NCI-H128 (cell line): ENCODE results near the gene SARDH.
"Not testable (repeated sequence)": the region's sequence is repeated elsewhere in the genome, so short reads cannot be mapped to it uniquely, and the experiment has no call there.

Source experiments
- DNase-seq: peaks from one replicate; lab custom pipeline; 2025; ENCODE audit not compliant: unreplicated experiment; lab: John Stamatoyannopoulos, UW

The SARDH gene

DNA sequence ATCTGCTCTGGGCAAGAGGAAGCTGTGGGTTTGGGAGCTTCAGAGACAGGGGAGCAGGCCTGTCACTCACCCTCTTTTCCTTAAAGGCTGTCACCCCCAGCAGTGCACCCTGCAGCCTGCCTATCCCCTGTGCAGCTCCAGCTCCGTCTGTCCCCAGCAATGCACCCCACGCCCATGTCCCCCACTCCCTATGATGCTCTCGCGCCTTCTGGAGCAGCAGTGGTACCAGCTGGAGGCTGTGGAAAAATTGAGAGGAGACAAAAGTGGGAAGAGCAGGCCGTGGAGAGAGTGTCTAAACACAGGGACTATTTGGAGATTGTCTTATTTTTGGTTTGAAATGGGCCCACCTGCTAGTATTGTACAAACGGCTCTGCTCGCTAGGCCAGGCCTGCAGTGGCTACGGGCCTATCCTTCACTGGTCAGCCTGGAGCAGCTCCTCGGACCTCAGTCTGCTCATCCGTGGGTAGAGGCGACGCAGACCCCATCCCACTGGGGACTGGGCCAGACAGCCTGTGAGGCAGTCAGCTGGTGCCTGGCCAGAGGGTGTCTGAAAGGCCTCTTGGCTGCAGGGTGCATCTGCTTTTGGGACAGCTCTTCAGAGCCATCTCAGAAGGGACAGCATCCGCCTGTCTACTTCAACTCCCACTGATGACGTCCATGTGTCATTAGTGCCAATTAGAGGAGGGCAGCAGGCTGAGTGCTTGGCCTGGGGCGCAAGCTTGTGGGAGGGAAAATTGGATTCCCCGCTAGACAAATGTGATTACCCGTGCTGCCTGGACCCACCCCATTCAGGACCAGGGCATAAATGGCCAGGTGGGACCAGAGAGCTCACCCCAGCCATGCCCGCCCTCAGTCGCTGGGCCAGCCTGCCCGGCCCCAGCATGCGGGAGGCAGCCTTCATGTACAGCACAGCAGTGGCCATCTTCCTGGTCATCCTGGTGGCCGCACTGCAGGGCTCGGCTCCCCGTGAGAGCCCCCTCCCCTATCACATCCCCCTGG lies 102.3 kb downstream of the SARDH start, which contains the start of gene DBH:
Gene DBH, plus strand, starts transcription at position 831 of the 999 bp plus-strand sequence. Its CDS starts 9 bp downstream, at position 840.
- no peak for DNase-seq

GRCh38 chr9:133635098-133635497 lies 103.1 kb downstream of the SARDH start:
- DNase-seq: no peak

GRCh38 chr9:133634081-133634691 lies 104.0 kb downstream of the SARDH start:
- DNase-seq: peak; percentile 26

DNA sequence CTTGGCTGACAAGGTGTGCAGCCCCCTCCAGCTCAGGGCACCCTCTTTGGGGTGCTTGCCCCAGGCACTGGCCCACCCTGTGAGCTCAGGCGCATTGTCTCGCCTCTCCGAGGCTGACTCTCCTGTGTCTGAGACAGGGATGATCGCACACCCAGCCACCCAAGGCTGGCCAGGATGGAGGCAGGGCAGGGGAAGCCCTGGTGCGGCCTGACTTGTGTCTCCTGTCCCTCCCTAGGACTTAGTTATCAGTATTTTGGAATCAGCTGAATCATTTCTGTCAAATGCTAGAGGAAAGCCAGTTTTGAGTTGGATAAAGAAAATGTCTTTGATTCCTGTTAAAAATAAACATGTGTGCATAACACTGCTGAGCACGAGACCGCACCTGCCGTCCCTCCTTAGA lies 104.5 kb downstream of the SARDH start:
- DNase-seq: no peak

- DNase-seq: peak; percentile 44
These were observed 105.1 kb downstream of the SARDH start for GRCh38 chr9:133632806-133633680.

DNA sequence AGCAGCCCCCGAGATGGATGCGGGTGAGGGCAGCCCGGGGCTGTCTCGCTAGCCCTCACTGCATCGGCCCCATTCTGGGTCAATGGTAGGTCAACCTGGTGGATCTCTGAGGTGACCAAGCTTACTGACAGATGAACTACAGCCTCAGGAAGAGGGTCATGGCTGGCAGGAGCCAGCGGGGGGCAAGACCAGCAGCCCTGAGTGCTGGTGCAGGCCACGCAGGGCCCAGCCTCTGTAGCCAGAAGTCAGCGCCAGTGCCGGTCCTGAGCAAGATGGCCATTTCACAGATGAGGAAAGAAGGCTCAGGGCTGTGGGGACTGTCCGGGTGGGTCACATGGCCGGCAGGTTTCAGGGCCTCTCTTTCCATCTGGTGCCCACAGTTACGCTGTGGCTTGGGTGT lies 107.0 kb downstream of the SARDH start:
- no peak for DNase-seq

DNA sequence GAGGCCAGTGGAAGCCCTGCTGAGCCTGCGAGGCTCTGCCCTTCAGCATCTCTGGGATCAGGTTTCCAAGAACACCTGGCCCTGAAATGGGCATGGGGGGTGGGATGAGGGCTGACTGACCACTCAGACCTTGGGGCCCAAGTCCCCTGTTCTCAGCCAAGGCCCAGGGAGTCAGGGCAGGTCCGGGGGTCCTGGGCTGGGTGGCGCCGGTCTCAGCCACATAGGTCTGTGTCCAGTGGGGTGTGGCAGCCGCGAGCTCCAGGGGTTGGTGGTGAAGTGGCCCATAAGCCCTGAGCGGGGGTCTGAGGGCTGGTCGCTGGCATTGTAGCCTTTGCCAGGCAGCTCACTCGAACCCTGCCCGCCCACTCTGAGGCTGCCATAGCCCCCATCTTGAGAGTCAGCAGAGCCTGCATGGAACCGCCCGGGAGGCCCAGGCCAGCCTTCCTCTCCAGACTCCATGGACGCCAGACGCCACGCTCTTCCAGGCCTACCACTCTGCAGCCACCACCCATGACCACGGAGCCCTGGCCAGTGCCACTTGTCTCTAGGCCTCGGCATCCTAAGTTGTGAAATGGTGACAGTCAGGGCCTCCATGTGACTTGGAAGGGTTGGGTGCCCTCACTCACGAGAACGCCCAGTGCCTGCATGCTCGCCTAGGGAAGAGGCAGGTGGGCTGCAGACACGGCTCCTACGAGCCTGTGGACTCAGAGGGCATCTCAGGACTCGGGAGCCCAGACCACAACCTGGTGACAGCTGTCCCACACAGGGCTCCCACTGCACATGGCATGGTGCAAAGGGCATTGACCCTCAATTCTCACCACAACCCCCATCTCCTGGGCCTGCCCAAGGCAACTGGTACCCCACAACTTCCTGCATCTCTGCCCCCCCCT lies 108.7 kb downstream of the SARDH start:
- no peak for DNase-seq

DNA sequence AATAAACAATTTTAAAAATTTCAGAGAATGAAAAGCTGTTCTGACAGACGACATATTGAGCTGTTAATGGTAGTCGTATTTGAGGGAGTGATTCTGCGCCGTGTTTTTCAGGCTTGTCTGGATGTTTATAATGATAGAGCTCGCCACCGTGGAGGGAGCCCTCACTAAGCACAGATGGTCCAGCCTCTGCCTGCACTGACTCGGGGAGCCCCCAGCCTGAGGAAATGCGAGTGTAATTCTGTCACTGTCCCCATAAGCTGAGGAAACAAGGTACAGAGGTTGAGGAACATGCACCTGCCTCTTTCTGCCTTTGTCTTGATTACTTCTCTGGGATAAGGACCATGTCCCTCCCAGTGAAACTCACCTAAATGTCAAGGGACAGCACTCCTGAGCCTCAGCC lies 109.4 kb downstream of the SARDH start:
- DNase-seq: no peak

- DNase-seq: no peak
These were observed 110.8 kb downstream of the SARDH start for GRCh38 chr9:133627341-133627740.

DNA sequence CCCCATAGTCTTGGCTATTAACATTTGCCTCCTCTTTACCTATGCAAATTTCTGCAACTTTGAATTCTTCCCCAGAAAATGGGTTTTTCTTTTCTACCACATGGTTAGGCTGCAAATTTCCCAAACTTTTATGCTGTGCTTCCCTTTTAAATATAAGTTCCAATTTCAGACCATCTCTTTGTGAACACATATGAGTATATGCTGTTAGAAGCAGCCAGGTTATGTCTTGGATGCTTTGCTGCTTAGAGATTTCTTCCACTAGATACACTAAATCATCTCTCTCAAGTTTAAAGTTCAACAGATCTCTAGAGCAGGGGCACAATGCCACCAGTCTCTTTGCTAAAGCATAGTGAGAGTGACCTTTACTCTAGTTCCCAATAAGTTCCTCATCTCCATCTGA lies 112.1 kb downstream of the SARDH start:
- not testable (repeated sequence) for DNase-seq

GRCh38 chr9:133622555-133622954 lies 115.6 kb downstream of the SARDH start:
- no peak for DNase-seq

GRCh38 chr9:133621725-133622267 lies 116.4 kb downstream of the SARDH start:
- no peak for DNase-seq

DNA sequence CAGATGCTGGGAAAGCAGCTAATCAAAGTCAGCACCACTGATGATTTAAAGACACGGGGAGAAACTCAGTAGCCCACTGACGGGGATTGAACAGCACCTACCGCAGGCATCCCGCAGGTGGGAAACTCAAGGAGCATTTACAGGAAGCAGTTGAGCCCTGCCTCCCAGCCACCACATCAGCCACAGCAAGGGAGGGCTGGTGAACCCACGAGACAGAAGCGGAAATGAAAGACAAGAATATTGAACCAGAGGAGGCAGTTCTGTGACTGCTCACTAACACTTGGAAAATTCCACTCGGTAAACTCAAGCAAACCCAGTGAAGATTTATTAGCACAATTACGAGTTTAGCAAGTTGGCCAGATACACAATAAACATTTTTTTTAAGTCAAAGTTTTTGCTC lies 118.4 kb downstream of the SARDH start:
- no peak for DNase-seq

GRCh38 chr9:133618726-133619125 lies 119.4 kb downstream of the SARDH start:
- DNase-seq: no peak

- DNase-seq: no peak
These were observed 121.3 kb downstream of the SARDH start for GRCh38 chr9:133616643-133617405.

DNA sequence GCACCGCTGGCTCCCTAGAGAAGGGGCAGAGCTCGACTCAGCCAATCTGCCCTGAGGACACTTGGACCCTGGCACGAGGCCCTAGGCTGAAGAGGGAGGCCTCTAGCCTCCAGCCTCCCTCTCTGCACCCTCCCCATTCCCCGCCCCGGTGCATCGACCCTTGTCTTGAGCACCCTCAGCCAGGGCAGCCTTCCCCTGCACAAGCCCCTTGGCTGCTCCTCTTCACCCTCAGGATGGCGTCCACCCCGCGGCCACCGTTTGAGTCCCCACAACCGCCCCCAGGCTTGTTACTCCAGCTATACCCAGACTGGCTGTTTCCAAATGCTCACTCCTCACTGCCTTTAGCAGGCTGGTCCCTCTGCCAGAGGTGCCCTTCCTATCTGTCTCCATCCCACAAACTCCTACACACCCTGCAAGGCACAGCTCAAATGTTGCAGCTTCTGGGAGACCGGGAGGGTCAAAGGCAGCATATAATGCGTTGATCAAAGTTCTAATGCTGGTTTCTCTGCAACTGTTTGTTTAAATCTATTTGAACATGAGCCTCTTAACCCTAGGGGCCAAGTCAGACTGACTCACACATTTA lies 122.5 kb downstream of the SARDH start:
- no peak for DNase-seq

DNA sequence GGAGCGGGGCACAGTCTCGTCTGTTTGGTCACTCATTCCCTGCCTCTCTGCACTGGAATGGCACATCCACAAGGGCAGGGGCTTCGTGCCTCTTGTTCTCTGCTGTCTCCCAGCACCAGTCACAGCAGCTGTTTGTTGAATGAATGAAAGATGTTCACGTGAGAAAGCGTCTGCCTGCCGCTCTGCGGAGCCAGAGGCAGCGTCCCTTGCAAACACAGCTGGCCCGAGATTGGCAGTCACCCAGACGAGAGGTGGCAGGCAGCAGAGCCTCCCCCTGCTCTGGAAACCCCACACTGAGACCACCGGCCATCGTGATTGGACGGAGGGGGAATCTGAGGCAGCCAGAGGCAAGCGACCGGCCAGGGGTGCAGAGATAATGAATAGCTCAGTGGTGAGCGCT lies 123.0 kb downstream of the SARDH start:
- no peak for DNase-seq

DNA sequence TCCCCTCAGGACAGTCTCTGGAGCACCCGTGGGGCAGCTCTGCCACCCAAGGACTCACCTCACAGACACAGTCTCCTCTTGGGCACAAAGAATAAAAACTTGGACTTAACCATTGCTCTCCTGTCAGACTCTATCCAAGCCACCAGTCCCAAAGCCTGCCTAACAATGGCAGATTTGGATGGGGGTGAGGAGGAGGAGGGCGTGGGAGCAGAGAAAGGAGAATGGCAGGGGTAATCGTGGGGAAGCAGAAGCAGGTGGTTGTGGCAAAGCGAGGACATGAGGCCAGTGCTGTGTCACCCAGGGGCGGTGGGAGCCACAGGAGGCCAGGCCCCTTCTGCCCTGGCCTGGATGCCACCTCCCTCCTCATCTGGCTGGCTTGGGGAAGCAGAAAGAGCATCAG lies 123.5 kb downstream of the SARDH start:
- no peak for DNase-seq

DNA sequence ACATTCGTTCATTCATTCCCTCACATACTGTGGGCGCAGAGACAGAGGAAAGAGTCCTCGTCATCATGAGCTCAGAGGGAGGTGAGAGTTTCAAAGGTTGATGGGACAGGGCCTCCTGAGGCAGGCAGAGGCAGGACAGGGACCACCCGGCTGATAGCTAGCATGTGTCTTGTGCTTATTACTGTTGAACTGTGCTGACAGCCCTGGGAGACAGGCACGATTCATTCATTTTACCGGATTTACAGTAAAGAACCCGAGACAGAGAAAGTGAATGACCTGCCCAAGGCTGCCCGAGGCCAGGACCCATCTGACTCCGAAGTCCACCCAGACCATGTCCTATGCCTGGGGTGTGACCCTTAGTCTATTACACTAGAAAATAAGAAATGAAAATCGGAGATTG lies 124.1 kb downstream of the SARDH start:
- no peak for DNase-seq
